ENCODE data around the gene ABRAXAS1. TPM values are rescaled to one million over a fixed set of nuclear protein-coding genes. Genes with fewer than 3 reads are reported as not detected.

ABRAXAS1 gene
- total and polyA plus RNA-seq, 5 experiments from 2014 or later = 13.8 to 47.8 (median 15.3) TPM

GRCh38 chr4:83440148-83440814 lies 44.6 kb downstream of the ABRAXAS1 start:
- DNase-seq = no peak
- Mint-ChIP-seq H3K4me1 (peaks cover 6 to 20% (median 7%) of the 10 kb centered on the region in 4 donors), H3K36me3 (peaks cover 0 to 86% (median 30%) of the 10 kb centered on the region in 3 donors), H3K9me3 (no peaks in the 10 kb centered on the region), H3K4me3 (peak overlapping the region in 1 of 10 donors; percentile 24), H3K27ac (peak overlapping the region in 1 of 10 donors; percentile 41), H3K27me3 (no peaks in the 10 kb centered on the region)
- POLR2A ChIA-PET = interaction anchor here (3.1 kb wide), 1 partner anchor 15 kb away, joined by 14 read pairs; the partner anchor contains the start of genes HELQ and MRPS18C
- ATAC-seq = no peak

GRCh38 chr4:83438719-83439118 lies 46.2 kb downstream of the ABRAXAS1 start:
- POLR2A ChIA-PET = interaction anchor here (0.7 to 1.3 kb wide), 2 partner anchors 14 to 47 kb away, joined by 3 to 5 read pairs; partner anchors contain the start of gene ABRAXAS1

GRCh38 chr4:83436680-83437079 lies 48.2 kb downstream of the ABRAXAS1 start:
- no peak for DNase-seq
- H3K27ac Mint-ChIP-seq = peak overlapping the region in 2 of 10 donors; percentile 4 to 15
- H3K4me1 Mint-ChIP-seq = peaks cover 0 to 23% (median 2%) of the 10 kb centered on the region in 4 donors
- no peak for ATAC-seq
- POLR2A ChIA-PET = no interaction called here
- no peaks in the 10 kb centered on the region for H3K9me3 Mint-ChIP-seq
- H3K4me3 Mint-ChIP-seq = no peak overlapping the region
- no peaks in the 10 kb centered on the region for H3K27me3 Mint-ChIP-seq
- peaks cover 0 to 85% (median 21%) of the 10 kb centered on the region in 3 donors for H3K36me3 Mint-ChIP-seq

More at GRCh38 chr4:83438719-83439118, 46.2 kb downstream of the ABRAXAS1 start:
- Mint-ChIP-seq H3K36me3 (peaks cover 0 to 89% (median 26%) of the 10 kb centered on the region in 3 donors), H3K4me1 (peaks cover 0 to 23% (median 3%) of the 10 kb centered on the region in 4 donors), H3K27me3 (no peaks in the 10 kb centered on the region), H3K27ac (peak overlapping the region in 1 of 10 donors; percentile 59), H3K4me3 (no peak overlapping the region), H3K9me3 (no peaks in the 10 kb centered on the region)
- ATAC-seq (no peak), DNase-seq (no peak)

GRCh38 chr4:83431200-83431599 lies 53.7 kb downstream of the ABRAXAS1 start:
- no peak for ATAC-seq
- Mint-ChIP-seq H3K36me3 (peaks cover 0 to 82% (median 3%) of the 10 kb centered on the region in 3 donors), H3K27ac (no peak overlapping the region), H3K4me3 (no peak overlapping the region), H3K9me3 (no peaks in the 10 kb centered on the region), H3K27me3 (no peaks in the 10 kb centered on the region), H3K4me1 (peaks cover 2 to 8% (median 5%) of the 10 kb centered on the region in 4 donors)
- POLR2A ChIA-PET = no interaction called here
- DNase-seq = no peak

- H3K27ac Mint-ChIP-seq = peak overlapping the region in 1 of 10 donors; percentile 77
- DNase-seq (no peak), ATAC-seq (no peak)
- H3K9me3 Mint-ChIP-seq = no peaks in the 10 kb centered on the region
- H3K27me3 Mint-ChIP-seq = no peaks in the 10 kb centered on the region
- no peak overlapping the region for H3K4me3 Mint-ChIP-seq
- H3K36me3 Mint-ChIP-seq = peaks cover 5 to 79% (median 19%) of the 10 kb centered on the region in 3 donors
- peaks cover 0 to 2% (median under 1%) of the 10 kb centered on the region in 4 donors for H3K4me1 Mint-ChIP-seq
- POLR2A ChIA-PET = no interaction called here
These were observed 66.7 kb downstream of the ABRAXAS1 start for GRCh38 chr4:83418211-83418610.

- Mint-ChIP-seq H3K27me3 (no peaks in the 10 kb centered on the region), H3K4me1 (peaks cover 0 to 5% (median under 1%) of the 10 kb centered on the region in 4 donors), H3K36me3 (peaks cover 4 to 81% (median 20%) of the 10 kb centered on the region in 3 donors), H3K9me3 (no peaks in the 10 kb centered on the region), H3K27ac (peak overlapping the region in 1 of 10 donors; percentile 25), H3K4me3 (no peak overlapping the region)
- no peak for DNase-seq
- POLR2A ChIA-PET = no interaction called here
- no peak for ATAC-seq
These were observed 67.3 kb downstream of the ABRAXAS1 start for GRCh38 chr4:83417566-83417965.

GRCh38 chr4:83413676-83414075 lies 71.2 kb downstream of the ABRAXAS1 start:
- ATAC-seq (no peak), DNase-seq (no peak)
- POLR2A ChIA-PET = no interaction called here
- H3K27me3 Mint-ChIP-seq = no peaks in the 10 kb centered on the region
- peak overlapping the region in 2 of 10 donors; percentile 2 to 66 for H3K27ac Mint-ChIP-seq
- H3K4me3 Mint-ChIP-seq = no peak overlapping the region
- H3K36me3 Mint-ChIP-seq = peaks cover 0 to 96% (median 20%) of the 10 kb centered on the region in 3 donors
- no peaks in the 10 kb centered on the region for H3K9me3 Mint-ChIP-seq
- peaks cover 0 to 3% (median 0%) of the 10 kb centered on the region in 4 donors for H3K4me1 Mint-ChIP-seq

Other genes with a start within 250 kb of the ABRAXAS1 start
- 1 to 10 TPM; 5.3 to 5.9 TPM for gene COQ2, start 200.3 kb downstream of the ABRAXAS1 start, total RNA-seq
- 1 to 10 TPM; 5.0 to 8.1 (median 5.2) TPM for gene COQ2, start 200.3 kb downstream of the ABRAXAS1 start, polyA plus RNA-seq
- gene HPSE, start 150.3 kb downstream of the ABRAXAS1 start, total RNA-seq = 1 to 10 TPM; 5.0 to 5.3 TPM
- gene HPSE, start 150.3 kb downstream of the ABRAXAS1 start, polyA plus RNA-seq = 1 to 10 TPM; 2.5 to 3.4 (median 2.9) TPM
- gene HELQ, start 29.3 kb downstream of the ABRAXAS1 start, total RNA-seq = 10 to 100 TPM; 50.1 to 50.2 TPM
- 10 to 100 TPM; 16.7 to 27.5 (median 19.9) TPM for gene HELQ, start 29.3 kb downstream of the ABRAXAS1 start, polyA plus RNA-seq
- 10 to 100 TPM; 52.9 to 66.1 TPM for gene MRPS18C, start 29.0 kb downstream of the ABRAXAS1 start, total RNA-seq
- gene MRPS18C, start 29.0 kb downstream of the ABRAXAS1 start, polyA plus RNA-seq = 10 to 100 TPM; 45.4 to 64.6 (median 50.5) TPM
- 1 to 10 TPM; 4.2 to 6.1 TPM for gene GPAT3, start 51.0 kb upstream of the ABRAXAS1 start, total RNA-seq
- 1 to 10 TPM; 1.6 to 3.2 (median 1.6) TPM for gene GPAT3, start 51.0 kb upstream of the ABRAXAS1 start, polyA plus RNA-seq